ENCODE measurements around the gene UCP2. TPM values are rescaled to one million over a fixed set of nuclear protein-coding genes. Genes with fewer than 3 reads are reported as not detected.

UCP2 gene
- total and polyA plus RNA-seq, 9 of the 15 experiments (the other 6 are each of a cell fraction or from before 2014, with no cell fraction given): 19.2 to 216 (median 87.9) TPM

DNA sequence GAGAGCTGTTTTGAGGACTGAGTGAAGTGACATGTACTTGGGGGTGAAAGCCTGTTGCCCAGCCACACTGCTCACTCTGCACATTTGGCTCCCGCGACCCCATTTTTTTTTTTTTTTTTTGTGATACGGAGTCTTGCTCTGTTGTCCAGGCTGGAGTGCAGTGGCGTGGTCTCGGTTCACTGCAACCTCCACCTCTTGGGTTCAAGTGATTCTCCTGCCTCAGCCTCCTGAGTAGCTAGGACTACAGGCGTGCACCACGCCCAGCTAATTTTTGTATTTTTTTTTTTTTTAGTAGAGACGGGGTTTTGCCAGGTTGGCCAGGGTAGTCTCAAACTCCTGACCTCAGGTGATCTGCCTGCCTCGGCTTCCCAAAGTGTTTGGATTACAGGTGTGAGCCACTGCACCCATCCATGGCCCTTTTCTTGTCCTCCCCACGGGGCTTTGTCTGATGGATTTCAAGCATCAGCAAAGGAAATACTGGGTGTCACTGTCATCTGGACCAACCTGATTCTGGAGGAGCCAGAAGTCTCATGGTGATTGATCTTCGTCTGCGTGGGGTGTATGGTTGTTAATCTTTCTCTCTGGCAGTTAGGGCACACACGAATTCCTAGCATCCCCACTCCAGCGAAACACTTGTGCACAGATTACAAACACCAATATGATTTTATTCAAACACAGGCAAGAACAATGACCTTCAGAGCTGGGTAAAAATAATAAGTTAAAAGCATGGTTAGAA, 29.6 kb upstream of the UCP2 start:
- Histone ChIP-seq H3K4me2 (ENCODE audit: insufficient read depth, low read length) (peak overlapping the region; percentile 5; the same call in 1 of the 2 replicates), H2AFZ (ENCODE audit: low read depth, low read length) (peak overlapping the region; percentile 56; the same call in 1 of the 2 replicates), H3K79me2 (ENCODE audit: control insufficient read depth, insufficient read depth, low read length) (no peaks in the 10 kb centered on the region), H3K4me1 (replicated peaks in 1 of 2; ENCODE audit: control insufficient read depth in 2 of 2, insufficient read depth in 2 of 2, low read length in 2 of 2) (peaks cover 65 to 68% of the 10 kb centered on the region in 2 experiments), H3K9me1 (ENCODE audit: control insufficient read depth, insufficient read depth, low read length) (peaks cover 5% of the 10 kb centered on the region), H3K27me3 (ENCODE audit: control insufficient read depth in 2 of 2, insufficient read depth in 2 of 2, low read length in 2 of 2) (no peaks in the 10 kb centered on the region), H3K27ac (ENCODE audit: extremely low read depth, low read depth, low read length) (peak overlapping the region; percentile 83), H3K9ac (ENCODE audit: insufficient read depth in 1 of 2, low read depth in 2 of 2, low read length in 2 of 2) (peak overlapping the region in 1 of 2 experiments; percentile 17; a peak in 1 of 4 replicates), H3K4me3 (no peak overlapping the region), H4K20me1 (replicated peaks; ENCODE audit: control insufficient read depth, insufficient read depth, low read length) (peaks cover 6% of the 10 kb centered on the region; the same call in 1 of the 2 replicates), H3K9me3 (replicated peaks; ENCODE audit: control insufficient read depth, insufficient read depth, low read depth, low read length) (no peaks in the 10 kb centered on the region), H3K36me3 (ENCODE audit: control insufficient read depth, insufficient read depth, low read length) (no peaks in the 10 kb centered on the region)
- ATAC-seq (no peak), FAIRE-seq (no peak), DNase-seq (ENCODE audit: extremely low read depth in 1 of 4, low spot score in 3 of 4) (peak in 1 of 4 experiments; percentile 44)
- WGBS (ENCODE audit: insufficient coverage, low coverage, missing lambda C conversion rate): 43% methylated on average over 11 of the region's 14 CpGs
- CTCF ChIA-PET (ENCODE audit: low intra/inter-chr PET ratio): no interaction called here
- in situ Hi-C loops (cut with MboI): no loop called here
- BruUV-seq (replicated peaks): no TSS peak
- intact Hi-C loops (cut with micrococcal nuclease): loop anchor here (5.0 kb wide), 1 partner anchor 75 kb away; no protein-coding TSS in a partner anchor
- POLR2A ChIA-PET: interaction anchor here (0.6 to 1.9 kb wide), 6 partner anchors 10 to 74 kb away, joined by 3 to 8 read pairs (median 3); partner anchors contain the start of gene UCP2
- no peak for TF ChIP-seq ZNF780A (CRISPR knock-in tag; IDR thresholded peaks at IDR 0.05)
- no peak for TF ChIP-seq FUS (optimal IDR thresholded peaks at IDR 0.05; ENCODE audit: low read depth, low read length)
- TF ChIP-seq ZNF212 (CRISPR knock-in tag; IDR thresholded peaks at IDR 0.05): no peak
- no peak for TF ChIP-seq ZNF184 (CRISPR knock-in tag; IDR thresholded peaks at IDR 0.05)
- TF ChIP-seq KDM1A (IDR thresholded peaks at IDR 0.05): peak in 1 of 2 experiments; percentile 14; a peak in 1 of 4 replicates
- TF ChIP-seq ZNF354B (CRISPR knock-in tag; IDR thresholded peaks at IDR 0.05): no peak
- 0 out of 2 replicates have a peak, but pooled peaks have one; percentile 35 for TF ChIP-seq ZNF398 (CRISPR knock-in tag; IDR thresholded peaks at IDR 0.05)
- 0 out of 2 replicates have a peak, but pooled peaks have one; percentile 33 for TF ChIP-seq SMARCA5 (IDR thresholded peaks at IDR 0.05)
- TF ChIP-seq, protein P1, sequence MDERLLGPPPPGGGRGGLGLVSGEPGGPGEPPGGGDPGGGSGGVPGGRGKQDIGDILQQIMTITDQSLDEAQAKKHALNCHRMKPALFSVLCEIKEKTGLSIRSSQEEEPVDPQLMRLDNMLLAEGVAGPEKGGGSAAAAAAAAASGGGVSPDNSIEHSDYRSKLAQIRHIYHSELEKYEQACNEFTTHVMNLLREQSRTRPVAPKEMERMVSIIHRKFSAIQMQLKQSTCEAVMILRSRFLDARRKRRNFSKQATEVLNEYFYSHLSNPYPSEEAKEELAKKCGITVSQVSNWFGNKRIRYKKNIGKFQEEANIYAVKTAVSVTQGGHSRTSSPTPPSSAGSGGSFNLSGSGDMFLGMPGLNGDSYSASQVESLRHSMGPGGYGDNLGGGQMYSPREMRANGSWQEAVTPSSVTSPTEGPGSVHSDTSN (CRISPR knock-in tag; IDR thresholded peaks at IDR 0.05; ENCODE audit: low read depth): no peak
- TF ChIP-seq, protein P1 (tag; conservative IDR thresholded peaks at IDR 0.05; ENCODE audit: low read depth): peak; percentile 35; the same call in 1 of the 2 replicates
- TF ChIP-seq, protein P2, sequence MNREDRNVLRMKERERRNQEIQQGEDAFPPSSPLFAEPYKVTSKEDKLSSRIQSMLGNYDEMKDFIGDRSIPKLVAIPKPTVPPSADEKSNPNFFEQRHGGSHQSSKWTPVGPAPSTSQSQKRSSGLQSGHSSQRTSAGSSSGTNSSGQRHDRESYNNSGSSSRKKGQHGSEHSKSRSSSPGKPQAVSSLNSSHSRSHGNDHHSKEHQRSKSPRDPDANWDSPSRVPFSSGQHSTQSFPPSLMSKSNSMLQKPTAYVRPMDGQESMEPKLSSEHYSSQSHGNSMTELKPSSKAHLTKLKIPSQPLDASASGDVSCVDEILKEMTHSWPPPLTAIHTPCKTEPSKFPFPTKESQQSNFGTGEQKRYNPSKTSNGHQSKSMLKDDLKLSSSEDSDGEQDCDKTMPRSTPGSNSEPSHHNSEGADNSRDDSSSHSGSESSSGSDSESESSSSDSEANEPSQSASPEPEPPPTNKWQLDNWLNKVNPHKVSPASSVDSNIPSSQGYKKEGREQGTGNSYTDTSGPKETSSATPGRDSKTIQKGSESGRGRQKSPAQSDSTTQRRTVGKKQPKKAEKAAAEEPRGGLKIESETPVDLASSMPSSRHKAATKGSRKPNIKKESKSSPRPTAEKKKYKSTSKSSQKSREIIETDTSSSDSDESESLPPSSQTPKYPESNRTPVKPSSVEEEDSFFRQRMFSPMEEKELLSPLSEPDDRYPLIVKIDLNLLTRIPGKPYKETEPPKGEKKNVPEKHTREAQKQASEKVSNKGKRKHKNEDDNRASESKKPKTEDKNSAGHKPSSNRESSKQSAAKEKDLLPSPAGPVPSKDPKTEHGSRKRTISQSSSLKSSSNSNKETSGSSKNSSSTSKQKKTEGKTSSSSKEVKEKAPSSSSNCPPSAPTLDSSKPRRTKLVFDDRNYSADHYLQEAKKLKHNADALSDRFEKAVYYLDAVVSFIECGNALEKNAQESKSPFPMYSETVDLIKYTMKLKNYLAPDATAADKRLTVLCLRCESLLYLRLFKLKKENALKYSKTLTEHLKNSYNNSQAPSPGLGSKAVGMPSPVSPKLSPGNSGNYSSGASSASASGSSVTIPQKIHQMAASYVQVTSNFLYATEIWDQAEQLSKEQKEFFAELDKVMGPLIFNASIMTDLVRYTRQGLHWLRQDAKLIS (CRISPR knock-in tag; IDR thresholded peaks at IDR 0.05): 0 out of 2 replicates have a peak, but pooled peaks have one; percentile 45
- peak; percentile 79 for TF ChIP-seq MEIS2 (IDR thresholded peaks at IDR 0.05; ENCODE audit: partially characterized antibody)
- TF ChIP-seq OTX1 (CRISPR knock-in tag; IDR thresholded peaks at IDR 0.05): no peak

Measured in K562 (cell line).